Adipocyte (in vitro differentiated cells): Measurements from ENCODE around the gene CDK5RAP2.

Experiments used
- DNase-seq: peaks from one replicate; pipeline ENCODE4 v3.0.0-alpha.2; 2015; ENCODE audit warnings: low read depth
- H3K27me3 ChIP-seq: replicated peaks from 2 replicates; pipeline ENCODE4 v1.7.0; 2013; ENCODE audit warnings: mild to moderate bottlenecking, low read length, moderate library complexity; ENCODE audit not compliant: control insufficient read depth, insufficient read depth
- H3K36me3 ChIP-seq: 2 replicates; pipeline ENCODE4 v1.7.0; 2013; ENCODE audit warnings: low read length, mild to moderate bottlenecking, moderate library complexity; ENCODE audit not compliant: control insufficient read depth, insufficient read depth, severe bottlenecking
- H3K4me1 ChIP-seq: 2 replicates; pipeline ENCODE4 v1.7.0; 2013; ENCODE audit warnings: mild to moderate bottlenecking, low read length, moderate library complexity; ENCODE audit not compliant: control insufficient read depth, insufficient read depth
- H3K4me3 ChIP-seq: 2 replicates; pipeline ENCODE4 v1.7.0; 2013; ENCODE audit warnings: mild to moderate bottlenecking, low read length, moderate library complexity
- H3K9ac ChIP-seq: 2 replicates; pipeline ENCODE4 v1.7.0; 2013; ENCODE audit warnings: mild to moderate bottlenecking, low read length, moderate library complexity
- H3K9me3 ChIP-seq: 2 replicates; pipeline ENCODE4 v1.7.0; 2013; ENCODE audit warnings: mild to moderate bottlenecking, low read length, moderate library complexity; ENCODE audit not compliant: control insufficient read depth

Gene CDK5RAP2

DNA sequence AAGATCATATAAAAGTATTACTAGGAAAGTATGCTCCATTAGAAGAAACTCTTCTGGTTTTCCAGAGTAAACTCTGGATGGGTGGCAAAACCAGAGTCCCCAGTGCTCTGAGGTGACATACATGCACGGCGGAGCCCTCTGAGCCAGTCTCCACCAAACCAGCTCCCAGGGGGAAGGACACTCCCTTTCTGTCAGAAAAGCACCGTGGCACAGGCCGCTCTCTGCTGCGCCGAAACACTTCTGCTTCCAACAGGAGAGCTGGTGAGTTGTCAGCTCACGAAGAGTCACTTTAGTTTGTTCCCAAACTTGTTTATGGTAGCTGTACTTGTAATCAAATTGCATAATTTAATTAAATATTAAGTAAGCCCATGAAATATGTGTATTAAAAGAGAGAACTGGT, 184.6 kb downstream of the CDK5RAP2 start:
- Histone ChIP-seq H3K4me3 (no peak overlapping the region), H3K27me3 (no peaks in the 10 kb centered on the region), H3K9me3 (no peaks in the 10 kb centered on the region), H3K36me3 (peaks cover 68% of the 10 kb centered on the region), H3K9ac (no peak overlapping the region), H3K4me1 (peaks cover 30% of the 10 kb centered on the region)
- DNase-seq = no peak

DNA sequence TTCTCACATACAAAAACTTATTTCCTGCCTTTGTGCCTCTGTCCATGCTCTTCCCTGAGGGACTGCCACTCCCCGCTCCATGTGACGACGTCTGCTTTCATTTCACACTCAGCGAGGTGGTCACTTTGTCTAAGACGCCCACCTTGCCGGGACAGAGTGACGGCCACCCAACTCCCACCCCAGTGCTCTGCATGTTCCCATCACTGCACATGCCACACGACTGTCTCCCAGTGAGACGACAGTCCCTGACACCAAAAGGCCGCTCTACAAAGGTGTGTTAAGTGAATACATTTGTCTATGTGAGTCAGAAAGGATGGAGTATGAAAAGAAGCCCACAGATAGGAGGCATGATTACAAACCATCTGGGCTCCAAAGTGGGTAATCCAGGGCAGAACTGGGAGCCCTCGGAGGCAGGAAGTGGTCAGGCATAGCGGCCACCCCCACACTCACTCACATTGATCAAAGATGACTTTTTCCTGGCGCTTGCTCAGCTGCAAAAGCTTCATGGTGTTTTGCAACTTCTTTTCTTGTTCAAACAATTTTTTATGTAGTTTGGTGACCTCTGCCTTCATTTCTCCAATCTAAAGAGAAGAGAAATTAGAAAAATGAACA, 185.8 kb downstream of the CDK5RAP2 start:
- DNase-seq = peak; percentile 93
- Histone ChIP-seq H3K27me3 (no peaks in the 10 kb centered on the region), H3K9ac (peak overlapping the region; percentile 47), H3K4me3 (peak overlapping the region; percentile 32), H3K9me3 (no peaks in the 10 kb centered on the region), H3K36me3 (peaks cover 67% of the 10 kb centered on the region), H3K4me1 (peaks cover 30% of the 10 kb centered on the region)

DNA sequence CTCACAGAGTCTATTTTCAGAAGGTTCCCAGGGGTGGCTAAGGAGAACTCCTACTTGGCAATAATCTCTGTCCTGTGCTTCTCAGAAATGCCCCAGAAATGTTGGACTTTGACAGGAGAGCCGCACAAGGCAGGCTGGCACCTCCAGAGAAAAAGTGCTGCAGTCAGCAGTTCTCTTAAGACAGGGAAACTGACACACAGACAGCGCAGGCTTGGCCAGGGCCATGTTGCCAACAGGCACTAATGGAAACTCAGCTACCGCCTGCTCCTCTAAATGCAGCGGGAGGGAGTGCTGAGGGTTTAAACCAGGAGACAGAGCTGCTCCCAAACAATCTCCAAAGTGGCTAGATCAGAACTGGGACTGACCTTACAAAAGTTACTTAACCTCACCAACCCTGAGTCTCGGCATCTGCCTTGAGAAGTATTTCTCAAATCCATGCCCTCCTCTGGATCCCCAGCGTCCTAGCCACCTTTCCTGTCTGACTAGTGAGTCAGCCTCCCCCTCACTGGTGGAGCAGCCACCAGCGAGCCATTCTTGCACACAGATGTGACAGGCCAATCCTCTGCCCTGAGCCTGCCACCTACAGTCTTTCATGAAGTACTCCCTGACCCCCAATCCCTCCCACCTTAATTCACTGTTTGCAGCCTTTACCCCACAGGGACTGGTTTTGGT, 186.4 kb downstream of the CDK5RAP2 start:
- H3K9me3 ChIP-seq = no peaks in the 10 kb centered on the region
- peaks cover 65% of the 10 kb centered on the region for H3K36me3 ChIP-seq
- peaks cover 30% of the 10 kb centered on the region for H3K4me1 ChIP-seq
- H3K27me3 ChIP-seq = no peaks in the 10 kb centered on the region
- peak overlapping the region; percentile 32 for H3K4me3 ChIP-seq
- DNase-seq = peak; percentile 52
- peak overlapping the region; percentile 47 for H3K9ac ChIP-seq

DNA sequence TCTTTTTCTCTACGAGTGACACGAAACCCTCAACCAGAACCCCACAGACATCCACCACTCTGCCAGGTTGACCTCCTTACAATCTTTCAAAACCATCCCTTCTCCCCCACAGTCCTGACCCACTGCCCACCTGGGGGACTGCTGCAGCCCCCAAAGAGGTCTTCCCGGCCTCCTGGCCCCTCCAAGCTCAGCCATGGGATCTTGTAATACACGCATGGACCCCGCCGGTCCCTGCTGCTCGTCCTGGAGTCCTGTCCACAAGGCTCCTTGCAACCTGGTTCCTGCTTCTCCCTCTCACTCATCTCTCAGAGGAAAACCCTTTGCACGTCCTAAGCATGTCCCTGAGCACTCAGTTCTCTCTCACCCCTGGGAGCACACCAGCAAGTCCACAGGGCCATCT, 187.3 kb downstream of the CDK5RAP2 start:
- peaks cover 58% of the 10 kb centered on the region for H3K36me3 ChIP-seq

DNA sequence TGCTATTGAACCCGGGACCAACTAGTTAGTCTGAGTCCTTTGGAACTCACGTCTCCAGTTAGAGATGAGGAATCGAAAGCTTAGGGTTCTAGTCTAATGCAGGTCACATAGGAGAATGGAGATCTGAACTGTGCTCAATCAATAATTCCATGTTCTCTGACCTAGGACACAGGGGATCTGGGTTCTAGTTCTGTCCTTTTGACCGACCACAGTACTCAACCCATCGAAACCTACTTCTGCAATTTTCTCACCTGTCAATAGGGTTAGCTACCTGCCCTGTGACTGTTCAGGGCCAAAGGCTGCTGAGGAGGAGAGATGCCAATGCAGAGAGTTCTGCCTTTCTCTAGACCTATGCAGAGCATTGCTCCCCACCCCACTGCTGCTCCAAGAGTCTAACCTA, 187.7 kb downstream of the CDK5RAP2 start:
- Histone ChIP-seq H3K4me3 (no peak overlapping the region), H3K9ac (no peak overlapping the region), H3K27me3 (no peaks in the 10 kb centered on the region), H3K36me3 (peaks cover 57% of the 10 kb centered on the region), H3K9me3 (no peaks in the 10 kb centered on the region), H3K4me1 (peaks cover 30% of the 10 kb centered on the region)
- no peak for DNase-seq

More for the DNA sequence above, 187.3 kb downstream of the CDK5RAP2 start:
- Histone ChIP-seq H3K9ac (no peak overlapping the region), H3K4me3 (no peak overlapping the region), H3K4me1 (peaks cover 30% of the 10 kb centered on the region), H3K27me3 (no peaks in the 10 kb centered on the region), H3K9me3 (no peaks in the 10 kb centered on the region)
- no peak for DNase-seq

DNA sequence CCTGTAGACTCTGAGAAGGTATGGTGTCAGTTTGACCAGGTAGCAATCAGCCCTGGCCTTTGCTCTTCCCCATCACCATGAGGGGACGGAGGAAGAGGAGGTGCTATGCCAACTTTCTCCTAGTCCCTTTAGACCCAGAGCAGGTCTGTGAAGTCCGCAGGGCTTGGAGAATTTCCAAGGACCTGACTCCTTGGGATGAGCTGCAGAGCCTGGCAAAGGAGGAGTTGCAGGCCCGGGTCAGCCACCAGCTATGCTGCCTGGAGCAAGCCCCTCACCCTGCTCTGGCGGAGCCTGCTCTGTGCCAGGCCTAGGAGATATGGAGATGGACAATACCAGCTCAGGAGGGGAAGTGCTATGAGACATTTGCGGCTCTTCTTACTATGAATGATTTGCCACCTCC, 188.3 kb downstream of the CDK5RAP2 start:
- peaks cover 55% of the 10 kb centered on the region for H3K36me3 ChIP-seq
- H3K9me3 ChIP-seq = no peaks in the 10 kb centered on the region

DNA sequence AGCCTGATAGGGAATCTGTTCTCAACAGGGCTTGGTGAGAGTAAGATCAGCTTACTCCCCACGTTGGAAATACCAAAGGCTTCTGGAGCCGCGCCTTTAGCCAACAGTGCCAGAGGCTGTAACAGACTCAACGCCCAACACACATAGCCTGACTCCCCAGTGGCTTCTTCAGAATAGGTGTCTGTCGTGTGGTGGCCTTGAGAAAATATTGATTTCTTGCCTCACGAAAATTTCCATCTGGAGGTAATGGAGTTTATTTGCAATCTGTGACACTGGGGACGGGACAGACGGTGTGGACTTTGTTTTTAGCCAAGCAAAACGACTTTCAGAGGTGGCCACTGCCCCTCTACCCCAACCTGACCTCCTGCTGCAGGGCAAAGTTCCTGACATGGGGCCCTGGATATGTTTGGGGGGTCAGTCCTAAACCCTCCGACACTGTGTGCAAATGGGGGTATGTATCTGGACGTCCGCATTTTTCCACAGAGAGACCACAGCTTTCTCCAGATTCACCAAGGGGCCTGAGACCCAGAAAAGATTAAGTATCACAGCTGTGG, 189.3 kb downstream of the CDK5RAP2 start:
- no peaks in the 10 kb centered on the region for H3K9me3 ChIP-seq
- peaks cover 51% of the 10 kb centered on the region for H3K36me3 ChIP-seq
- H3K27me3 ChIP-seq = no peaks in the 10 kb centered on the region
- H3K4me3 ChIP-seq = no peak overlapping the region
- H3K4me1 ChIP-seq = peaks cover 35% of the 10 kb centered on the region
- no peak for DNase-seq
- no peak overlapping the region for H3K9ac ChIP-seq

More for the DNA sequence above, 188.3 kb downstream of the CDK5RAP2 start:
- no peaks in the 10 kb centered on the region for H3K27me3 ChIP-seq
- peaks cover 31% of the 10 kb centered on the region for H3K4me1 ChIP-seq
- H3K4me3 ChIP-seq = no peak overlapping the region
- H3K9ac ChIP-seq = no peak overlapping the region
- DNase-seq = no peak

DNA sequence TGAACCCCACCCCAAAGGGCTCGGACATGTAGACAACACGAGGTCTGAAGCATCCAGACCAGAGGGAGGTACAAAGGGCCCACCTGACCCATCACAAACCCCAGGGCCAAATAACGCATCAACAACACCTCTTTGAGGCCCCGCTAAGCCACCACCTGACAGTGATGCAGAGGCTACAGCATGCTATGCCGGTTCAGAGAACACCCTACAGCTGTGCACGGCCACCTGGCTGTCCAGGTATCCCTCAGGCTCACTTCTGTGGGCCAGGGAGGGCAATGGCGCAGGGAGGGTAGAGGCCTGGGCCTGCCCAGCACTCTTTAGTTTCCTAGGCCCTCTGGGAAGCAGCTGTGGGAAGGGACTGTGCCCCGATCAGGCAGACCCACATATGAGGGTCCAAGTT, 190.1 kb downstream of the CDK5RAP2 start:
- H3K4me3 ChIP-seq = no peak overlapping the region
- peaks cover 51% of the 10 kb centered on the region for H3K36me3 ChIP-seq
- peaks cover 27% of the 10 kb centered on the region for H3K4me1 ChIP-seq
- H3K9ac ChIP-seq = no peak overlapping the region
- H3K27me3 ChIP-seq = no peaks in the 10 kb centered on the region
- no peak for DNase-seq
- H3K9me3 ChIP-seq = no peaks in the 10 kb centered on the region

DNA sequence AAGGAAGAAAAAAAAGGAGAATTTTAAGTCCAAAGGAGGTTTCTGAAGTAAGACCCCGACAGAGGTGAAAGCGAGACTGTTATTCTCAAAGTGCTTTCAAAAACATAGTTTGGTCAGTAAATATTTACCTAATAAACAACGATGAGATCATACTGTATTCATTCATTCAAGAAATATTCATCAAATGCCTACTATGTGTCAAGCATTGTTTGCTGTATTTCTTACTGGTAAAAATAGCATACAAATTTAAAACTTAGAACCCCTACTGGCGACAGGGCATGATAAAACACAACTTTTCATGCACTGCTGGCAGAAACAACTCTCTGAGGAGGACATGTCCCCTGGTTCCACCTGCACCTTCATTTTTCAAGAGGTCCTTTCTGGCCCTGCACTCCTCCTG, 190.7 kb downstream of the CDK5RAP2 start:
- peaks cover 51% of the 10 kb centered on the region for H3K36me3 ChIP-seq
- no peak overlapping the region for H3K4me3 ChIP-seq

DNA sequence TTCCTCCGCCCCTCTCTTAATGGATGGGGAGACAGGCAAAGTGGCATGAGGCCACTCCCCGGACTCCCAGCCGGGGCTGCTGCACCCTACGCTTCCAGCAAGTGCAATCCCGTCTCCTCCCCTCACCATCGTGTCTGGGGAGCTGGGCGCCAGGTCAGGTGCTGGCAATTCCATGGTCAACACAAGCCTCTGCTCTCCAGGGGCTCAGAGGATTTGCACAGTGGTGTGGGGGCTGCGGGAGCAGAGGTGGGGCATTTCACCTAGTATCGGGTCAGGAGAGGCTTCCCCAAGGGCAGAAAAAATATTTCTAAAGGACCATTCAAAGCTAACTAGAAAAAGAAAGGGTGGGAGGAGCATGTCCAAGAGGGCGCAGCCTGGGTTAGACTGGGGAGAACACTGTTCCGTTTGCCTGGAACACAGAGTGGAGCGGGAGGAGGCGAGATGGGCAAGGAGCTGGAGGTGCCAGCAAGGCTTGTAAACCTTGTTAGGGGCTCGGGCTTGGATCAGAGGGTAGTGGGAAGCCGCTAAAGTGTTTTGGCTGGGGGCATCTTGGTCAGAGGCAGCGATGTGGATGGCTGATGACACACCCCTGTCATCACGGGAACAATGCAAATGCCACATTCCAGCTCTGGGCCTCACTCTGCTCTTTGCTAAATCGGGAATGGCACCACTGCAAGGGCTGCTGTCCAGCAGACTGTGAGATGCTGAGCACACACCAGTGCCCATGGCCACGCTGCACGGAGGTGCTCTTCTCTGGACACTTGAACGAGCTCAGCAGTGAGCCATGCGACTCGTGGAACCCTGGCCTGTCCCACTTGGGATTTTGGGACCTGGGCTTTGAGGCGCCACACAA, 191.7 kb downstream of the CDK5RAP2 start:
- H3K4me3 ChIP-seq = no peak overlapping the region
- DNase-seq = no peak
- H3K9ac ChIP-seq = no peak overlapping the region
- peaks cover 42% of the 10 kb centered on the region for H3K36me3 ChIP-seq
- H3K4me1 ChIP-seq = peaks cover 14% of the 10 kb centered on the region
- H3K9me3 ChIP-seq = no peaks in the 10 kb centered on the region
- H3K27me3 ChIP-seq = no peaks in the 10 kb centered on the region

More for the DNA sequence above, 190.7 kb downstream of the CDK5RAP2 start:
- Histone ChIP-seq H3K27me3 (no peaks in the 10 kb centered on the region), H3K4me1 (peaks cover 21% of the 10 kb centered on the region), H3K9me3 (no peaks in the 10 kb centered on the region), H3K9ac (no peak overlapping the region)
- no peak for DNase-seq
